Upper lobe of right lung (tissue), 1 donor: Measurements from ENCODE around the gene TRIP10. TPM values are rescaled to one million over a fixed set of nuclear protein-coding genes. Genes with fewer than 3 reads are reported as not detected.
"Not testable (repeated sequence)": the region's sequence is repeated elsewhere in the genome, so short reads cannot be mapped to it uniquely, and the experiment has no call there.

Experiments
- ATAC-seq: fragments of 200-7000 bp; cut with Tn5 transposase; one replicate; pipeline ENCODE4 v1.9.1; 2020; ENCODE audit warnings: mild to moderate bottlenecking, moderate library complexity
- DNase-seq: peaks from one replicate; pipeline ENCODE4 v3.0.0-alpha.2; 2020
- H3K27ac ChIP-seq: fragments of 200-600 bp; one replicate; pipeline ENCODE4 v1.8.0; 2022
- H3K27me3 ChIP-seq: fragments of 200-600 bp; one replicate; pipeline ENCODE4 v1.8.0; 2022; ENCODE audit warnings: mild to moderate bottlenecking
- H3K36me3 ChIP-seq: fragments of 200-600 bp; one replicate; pipeline ENCODE4 v1.8.0; 2022
- H3K4me1 ChIP-seq: fragments of 200-600 bp; one replicate; pipeline ENCODE4 v1.8.0; 2022
- H3K4me3 ChIP-seq: fragments of 200-600 bp; one replicate; pipeline ENCODE4 v1.8.0; 2022; ENCODE audit warnings: mild to moderate bottlenecking
- H3K9me3 ChIP-seq: fragments of 200-600 bp; one replicate; pipeline ENCODE4 v1.8.0; 2022
- intact Hi-C: fragments of 100-400 bp; cut with DNase I; formaldehyde crosslinking; loops from one replicate; pipeline ENCODE4 v1.11.0; 2022
- total RNA-seq: library from RNA; stranded (reverse); fragmentation: NEBNext Ultra II Directional; extraction: Animal tissue kit (Norgen Biotek cat#: 25700); gene quantifications from one replicate; pipeline ENCODE4 v1.2.1, GENCODE V29; 2021
- TF ChIP-seq, protein P1 (sequence below): fragments of 200-600 bp; IDR thresholded peaks from one replicate; pipeline ENCODE4 v1.8.0; 2022; ENCODE audit warnings: antibody characterized with exemption
- donor health status: DM: no; HTN: yes; CAD: no; lungs with severe emphysema.

TRIP10 gene
- total RNA-seq, 1 donor from 2014 or later = 88.1 TPM

DNA sequence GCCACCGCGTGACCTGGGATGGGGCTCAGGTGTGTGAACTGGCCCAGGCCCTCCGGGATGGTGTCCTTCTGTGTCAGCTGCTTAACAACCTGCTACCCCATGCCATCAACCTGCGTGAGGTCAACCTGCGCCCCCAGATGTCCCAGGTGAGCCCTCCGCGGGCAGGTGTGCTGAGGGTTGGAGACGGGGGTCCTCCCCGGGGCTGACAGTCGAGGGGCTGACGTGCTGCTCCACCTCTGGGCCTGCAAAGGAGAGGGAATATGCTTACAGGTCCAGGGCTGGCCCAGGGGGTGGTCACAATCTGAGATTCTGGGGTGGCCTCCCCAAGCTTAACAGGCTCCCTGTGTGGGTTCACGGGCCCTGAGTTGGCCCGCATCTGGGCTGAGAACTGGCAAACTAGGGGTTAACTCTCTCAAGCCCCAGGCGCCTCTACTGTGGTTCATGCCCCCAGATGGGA is 33.4 kb downstream of the TRIP10 start:
- TF ChIP-seq, protein P1, sequence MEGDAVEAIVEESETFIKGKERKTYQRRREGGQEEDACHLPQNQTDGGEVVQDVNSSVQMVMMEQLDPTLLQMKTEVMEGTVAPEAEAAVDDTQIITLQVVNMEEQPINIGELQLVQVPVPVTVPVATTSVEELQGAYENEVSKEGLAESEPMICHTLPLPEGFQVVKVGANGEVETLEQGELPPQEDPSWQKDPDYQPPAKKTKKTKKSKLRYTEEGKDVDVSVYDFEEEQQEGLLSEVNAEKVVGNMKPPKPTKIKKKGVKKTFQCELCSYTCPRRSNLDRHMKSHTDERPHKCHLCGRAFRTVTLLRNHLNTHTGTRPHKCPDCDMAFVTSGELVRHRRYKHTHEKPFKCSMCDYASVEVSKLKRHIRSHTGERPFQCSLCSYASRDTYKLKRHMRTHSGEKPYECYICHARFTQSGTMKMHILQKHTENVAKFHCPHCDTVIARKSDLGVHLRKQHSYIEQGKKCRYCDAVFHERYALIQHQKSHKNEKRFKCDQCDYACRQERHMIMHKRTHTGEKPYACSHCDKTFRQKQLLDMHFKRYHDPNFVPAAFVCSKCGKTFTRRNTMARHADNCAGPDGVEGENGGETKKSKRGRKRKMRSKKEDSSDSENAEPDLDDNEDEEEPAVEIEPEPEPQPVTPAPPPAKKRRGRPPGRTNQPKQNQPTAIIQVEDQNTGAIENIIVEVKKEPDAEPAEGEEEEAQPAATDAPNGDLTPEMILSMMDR = no peak
- DNase-seq = no peak
- Histone ChIP-seq H3K27ac (peak overlapping the region; percentile 68), H3K36me3 (no peaks in the 10 kb centered on the region), H3K27me3 (no peaks in the 10 kb centered on the region), H3K4me1 (no peaks in the 10 kb centered on the region), H3K4me3 (peak overlapping the region; percentile 59), H3K9me3 (no peaks in the 10 kb centered on the region)
- intact Hi-C loops = no loop called here
- no peak for ATAC-seq

DNA sequence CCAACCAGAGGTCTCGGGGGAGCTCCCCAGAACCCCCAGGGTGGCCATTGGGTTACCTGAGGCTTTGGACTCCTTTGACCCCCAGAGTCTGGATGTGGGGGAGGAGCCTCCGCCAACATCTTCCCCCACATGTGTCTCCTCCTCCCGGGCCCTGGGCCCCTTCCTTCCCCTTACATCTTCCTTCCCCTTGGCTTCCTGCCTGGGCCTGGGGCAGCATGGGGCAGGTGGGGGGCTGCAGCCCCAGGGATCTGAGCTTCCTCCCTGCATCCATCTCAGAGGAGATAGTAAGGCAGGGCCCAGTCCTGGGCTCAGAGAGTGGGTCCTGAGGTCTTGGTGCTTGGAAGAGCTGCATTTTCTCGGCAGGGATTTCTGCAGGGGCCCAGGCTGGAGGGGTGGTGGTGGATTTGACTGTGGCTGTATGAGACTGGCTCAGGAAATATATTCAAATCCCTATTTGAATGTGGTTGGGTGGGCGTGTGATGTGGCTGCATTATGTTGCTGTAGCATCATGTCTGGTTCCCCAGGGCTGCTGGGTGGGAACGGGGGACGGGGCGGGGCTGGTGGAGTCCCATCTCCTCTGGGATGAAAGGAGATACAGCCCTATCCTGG is 33.9 kb downstream of the TRIP10 start:
- H3K9me3 ChIP-seq = no peaks in the 10 kb centered on the region
- no peaks in the 10 kb centered on the region for H3K36me3 ChIP-seq
- peak overlapping the region; percentile 68 for H3K27ac ChIP-seq
- peak; percentile 54 for ATAC-seq
- TF ChIP-seq, protein P1 = no peak
- H3K27me3 ChIP-seq = no peaks in the 10 kb centered on the region
- intact Hi-C loops = no loop called here
- no peaks in the 10 kb centered on the region for H3K4me1 ChIP-seq
- H3K4me3 ChIP-seq = peak overlapping the region; percentile 59
- peak; percentile 69 for DNase-seq

DNA sequence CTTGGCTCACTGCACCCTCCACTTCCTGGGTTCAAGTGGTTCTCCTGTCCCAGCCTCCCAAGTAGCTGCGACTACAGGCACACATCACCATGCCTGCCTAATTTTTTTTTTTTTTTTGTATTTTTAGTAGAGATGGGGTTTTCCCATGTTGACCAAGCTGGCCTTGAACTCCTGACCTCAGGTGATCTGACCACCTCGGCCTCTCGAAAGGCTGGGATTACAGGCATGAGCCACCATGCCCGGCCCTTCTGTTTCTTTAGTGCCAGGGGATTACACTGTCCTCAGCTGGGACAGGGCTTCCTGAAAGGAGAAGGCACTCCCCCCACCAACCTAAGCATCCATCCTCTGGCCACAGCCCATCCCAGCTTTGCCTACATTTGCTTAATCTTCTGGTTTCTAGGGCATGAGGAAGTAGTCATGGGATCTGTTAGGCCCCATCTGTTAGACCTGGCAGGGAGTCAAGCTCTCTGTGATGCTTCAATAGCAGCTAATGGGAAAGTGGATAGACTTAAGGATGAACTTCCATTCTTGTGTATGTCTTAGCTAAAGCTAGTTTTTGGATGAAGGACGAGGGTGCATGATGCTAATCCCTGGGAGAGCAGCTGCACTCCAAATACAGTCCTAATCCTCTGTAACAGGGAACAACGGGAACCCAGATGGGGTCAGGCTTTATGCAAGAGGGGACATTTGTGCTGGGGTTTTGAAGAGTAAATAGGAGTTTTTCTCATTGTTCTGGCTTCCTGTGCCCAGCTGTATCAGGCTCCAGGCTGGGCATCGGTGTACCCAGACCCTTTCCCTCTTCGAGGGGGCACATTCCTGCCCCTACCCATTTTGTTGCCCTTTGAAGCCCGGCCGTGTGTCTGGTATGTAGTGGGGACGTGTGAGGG is 35.6 kb downstream of the TRIP10 start:
- Histone ChIP-seq H3K4me3 (no peak overlapping the region), H3K36me3 (no peaks in the 10 kb centered on the region), H3K27ac (no peak overlapping the region), H3K4me1 (no peaks in the 10 kb centered on the region), H3K27me3 (no peaks in the 10 kb centered on the region), H3K9me3 (no peaks in the 10 kb centered on the region)
- ATAC-seq (peak; percentile 32), DNase-seq (no peak)
- TF ChIP-seq, protein P1 = no peak
- intact Hi-C loops = no loop called here

DNA sequence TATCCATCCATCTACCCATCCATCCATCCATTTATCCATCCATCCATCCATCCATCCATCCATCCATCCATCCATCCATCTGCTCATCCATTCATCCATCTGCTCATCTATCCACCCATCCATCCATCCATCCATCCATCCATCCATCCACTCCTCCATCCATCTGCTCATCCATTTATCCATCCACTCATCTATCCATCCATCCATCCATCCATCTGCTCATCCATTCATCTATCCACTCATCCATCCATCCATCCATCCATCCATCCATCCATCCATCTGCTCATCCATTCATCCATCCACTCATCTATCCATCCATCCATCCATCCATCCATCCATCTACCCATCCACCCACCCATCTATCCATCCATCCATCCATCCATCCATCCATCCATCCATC is 36.6 kb downstream of the TRIP10 start:
- DNase-seq, H3K36me3 ChIP-seq, ATAC-seq, H3K27ac ChIP-seq, H3K9me3 ChIP-seq, H3K27me3 ChIP-seq, H3K4me3 ChIP-seq, H3K4me1 ChIP-seq, intact Hi-C loops: not testable (repeated sequence)

DNA sequence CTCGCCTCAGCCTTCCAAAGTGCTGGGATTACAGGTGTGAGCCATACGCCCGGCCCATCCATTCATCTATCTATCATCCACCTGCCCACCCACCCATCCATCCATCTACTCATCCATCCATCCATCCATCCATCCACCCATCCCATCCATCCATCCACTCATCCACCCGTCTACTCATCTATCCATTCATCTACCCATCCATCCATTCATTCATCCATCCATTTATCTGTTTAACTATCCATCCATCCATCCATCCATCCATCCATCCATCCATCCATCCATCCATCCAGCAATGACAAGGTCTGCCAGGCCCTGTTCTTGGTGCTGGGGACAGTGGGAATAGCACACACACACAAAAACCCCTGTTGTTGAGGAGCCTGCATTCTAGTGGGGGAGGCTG is 37.5 kb downstream of the TRIP10 start:
- DNase-seq (no peak), ATAC-seq (no peak)
- H3K4me3 ChIP-seq = no peak overlapping the region
- TF ChIP-seq, protein P1 = no peak
- no peaks in the 10 kb centered on the region for H3K9me3 ChIP-seq
- intact Hi-C loops = no loop called here
- no peaks in the 10 kb centered on the region for H3K27me3 ChIP-seq
- H3K36me3 ChIP-seq = no peaks in the 10 kb centered on the region
- no peak overlapping the region for H3K27ac ChIP-seq
- peaks cover 12% of the 10 kb centered on the region for H3K4me1 ChIP-seq

DNA sequence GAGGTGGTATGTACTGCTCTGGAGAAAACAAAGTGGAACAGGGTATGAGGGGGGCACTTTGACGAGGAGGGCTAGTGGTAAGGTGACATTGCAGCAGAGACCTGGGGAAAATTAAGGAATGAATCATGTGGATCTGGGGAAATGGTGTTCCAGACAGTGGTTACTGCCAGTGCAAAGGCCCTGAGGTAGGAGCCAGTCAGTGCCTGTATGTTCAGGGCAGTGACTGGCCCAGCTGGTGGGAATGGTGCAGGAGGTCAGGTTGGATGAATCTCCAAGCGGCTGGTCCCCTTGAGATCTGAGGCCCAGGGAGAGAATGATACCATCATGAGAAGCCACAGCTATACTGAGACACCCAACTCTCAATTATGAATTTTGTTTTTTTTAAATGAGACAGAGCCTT is 38.0 kb downstream of the TRIP10 start:
- Histone ChIP-seq H3K36me3 (no peaks in the 10 kb centered on the region), H3K27me3 (no peaks in the 10 kb centered on the region), H3K4me1 (peaks cover 12% of the 10 kb centered on the region), H3K9me3 (no peaks in the 10 kb centered on the region), H3K27ac (no peak overlapping the region), H3K4me3 (no peak overlapping the region)
- intact Hi-C loops = no loop called here
- no peak for ATAC-seq
- no peak for DNase-seq
- TF ChIP-seq, protein P1 = no peak
